IMR-90 (cell line): Measurements from ENCODE around the gene CTSC. TPM values are rescaled to one million over a fixed set of nuclear protein-coding genes. Genes with fewer than 3 reads are reported as not detected.

ENCODE experiments used
- ATAC-seq: fragments of 200-7000 bp; cut with Tn5 transposase; 2 replicates; pipeline ENCODE4 v1.9.1; 2020; ENCODE audit warnings: low read depth, mild to moderate bottlenecking, moderate library complexity
- BruUV-seq: library from RNA; stranded (reverse); fragments of 400-500 nt; replicated peaks from 2 replicates; lab custom pipeline; 2021; lab: Mats Ljungman, UMichigan
- CTCF ChIA-PET: fragments of 300-600 bp; formaldehyde crosslinking; extraction: SDS; loops from one replicate; lab custom pipeline; 2021; ENCODE audit warnings: antibody characterized with exemption; lab: Yijun Ruan, JAX
- POLR2A ChIA-PET: fragments of 300-600 bp; sonication (Branson Sonifier 250); formaldehyde crosslinking; loops from one replicate; lab custom pipeline; 2022; ENCODE audit warnings: antibody characterized with exemption; ENCODE audit not compliant: unreplicated experiment; lab: Charles Lee
- DNase-seq: peaks from one replicate; pipeline ENCODE4 v3.0.0; 2013
- H2AFZ ChIP-seq: replicated peaks from 2 replicates; pipeline ENCODE3; 2013; ENCODE audit warnings: low read length, mild to moderate bottlenecking; ENCODE audit not compliant: poor library complexity
- H2AK5ac ChIP-seq: 2 replicates; pipeline ENCODE4 v1.6.1; 2013; ENCODE audit warnings: low read depth, low read length, inconsistent platforms
- H2AK9ac ChIP-seq: replicated peaks from 2 replicates; pipeline ENCODE3; 2013; ENCODE audit warnings: mild to moderate bottlenecking, low read depth, low read length, moderate library complexity; ENCODE audit not compliant: poor library complexity
- H2BK120ac ChIP-seq: 2 replicates; pipeline ENCODE4 v1.6.1; 2013; ENCODE audit warnings: low read depth, low read length, inconsistent platforms
- H2BK15ac ChIP-seq: 3 replicates; pipeline ENCODE4 v1.6.1; 2013; ENCODE audit warnings: low read depth, low read length, inconsistent platforms
- H2BK20ac ChIP-seq: 2 replicates; pipeline ENCODE4 v1.6.1; 2013; ENCODE audit warnings: low read depth, mild to moderate bottlenecking, inconsistent platforms, low read length, moderate library complexity
- H2BK5ac ChIP-seq: 2 replicates; pipeline ENCODE4 v1.6.1; 2013; ENCODE audit warnings: mild to moderate bottlenecking, low read depth, low read length, inconsistent platforms; ENCODE audit not compliant: poor library complexity, severe bottlenecking
- H3K14ac ChIP-seq: replicated peaks from 2 replicates; pipeline ENCODE4 v1.6.1; 2013; ENCODE audit warnings: low read depth, low read length, inconsistent platforms
- H3K18ac ChIP-seq: 2 replicates; pipeline ENCODE4 v1.6.1; 2013; ENCODE audit warnings: low read depth, low read length, control low read depth
- H3K23ac ChIP-seq: 2 replicates; pipeline ENCODE4 v1.6.1; 2013; ENCODE audit warnings: low read depth, low read length, inconsistent platforms
- H3K27ac ChIP-seq: 2 replicates; pipeline ENCODE4 v1.5.1; 2013; ENCODE audit warnings: mild to moderate bottlenecking, control low read depth, low read length; ENCODE audit not compliant: insufficient read depth
- H3K27me3 ChIP-seq: 2 replicates; pipeline ENCODE4 v1.6.1; 2013; ENCODE audit warnings: low read length; ENCODE audit not compliant: control insufficient read depth, insufficient read depth
- H3K36me3 ChIP-seq: 2 replicates; pipeline ENCODE4 v1.6.1; 2013; ENCODE audit warnings: low read length, mixed read lengths; ENCODE audit not compliant: control insufficient read depth, insufficient read depth
- H3K4ac ChIP-seq: 2 replicates; pipeline ENCODE4 v1.6.1; 2013; ENCODE audit warnings: low read depth, low read length, inconsistent platforms
- H3K4me1 ChIP-seq: 2 replicates; pipeline ENCODE4 v1.6.1; 2013; ENCODE audit warnings: low read length, mixed read lengths; ENCODE audit not compliant: control insufficient read depth, insufficient read depth
- H3K4me2 ChIP-seq: 2 replicates; pipeline ENCODE4 v1.6.1; 2013; ENCODE audit warnings: low read depth, mild to moderate bottlenecking, control low read depth, low read length, moderate library complexity
- H3K4me3 ChIP-seq: 2 replicates; pipeline ENCODE4 v1.5.1; 2013; ENCODE audit warnings: low read depth, mild to moderate bottlenecking, control low read depth, low read length, moderate library complexity; ENCODE audit not compliant: insufficient read depth
- H3K56ac ChIP-seq: 2 replicates; pipeline ENCODE4 v1.6.1; 2013; ENCODE audit warnings: low read length, inconsistent platforms; ENCODE audit not compliant: insufficient read depth; ENCODE audit errors: extremely low read depth
- H3K79me1 ChIP-seq, 2 experiments: 2 replicates each; pipeline ENCODE4 v1.6.1; 2013; ENCODE audit warnings: low read length in 2 of 2, inconsistent platforms in 1 of 2, low read depth in 1 of 2
- H3K9ac ChIP-seq: 2 replicates; pipeline ENCODE4 v1.6.1; 2013; ENCODE audit warnings: low read depth, low read length, control low read depth
- H3K9me1 ChIP-seq: 2 replicates; pipeline ENCODE4 v1.6.1; 2013; ENCODE audit warnings: low read length, inconsistent platforms; ENCODE audit not compliant: insufficient read depth
- H3K9me3 ChIP-seq: 2 replicates; pipeline ENCODE4 v1.6.1; 2013; ENCODE audit warnings: low read length; ENCODE audit not compliant: control insufficient read depth, insufficient read depth
- H4K20me1 ChIP-seq: 2 replicates; pipeline ENCODE4 v1.6.1; 2013; ENCODE audit warnings: low read length, inconsistent platforms; ENCODE audit not compliant: insufficient read depth
- H4K5ac ChIP-seq: 2 replicates; pipeline ENCODE4 v1.6.1; 2013; ENCODE audit warnings: mild to moderate bottlenecking, low read depth, low read length, control low read depth
- H4K8ac ChIP-seq, 2 experiments: 2 replicates each; pipeline ENCODE4 v1.6.1; 2013; ENCODE audit warnings: low read depth in 2 of 2, low read length in 2 of 2, control low read depth in 1 of 2, inconsistent platforms in 1 of 2
- H4K91ac ChIP-seq: 2 replicates; pipeline ENCODE4 v1.6.1; 2013; ENCODE audit warnings: low read depth, low read length, inconsistent platforms; ENCODE audit not compliant: insufficient read depth
- BHLHE40 ChIP-seq: fragments of 150-350 bp; IDR thresholded peaks from 2 replicates; pipeline ENCODE4 v1.6.1; 2016; ENCODE audit warnings: mild to moderate bottlenecking, low read depth, low read length
- RAD21 ChIP-seq: IDR thresholded peaks from 2 replicates; pipeline ENCODE4 v1.6.1; 2012; ENCODE audit warnings: low read length, improper control_type of control experiment
- RCOR1 ChIP-seq: IDR thresholded peaks from 2 replicates; pipeline ENCODE4 v1.6.1; 2012; ENCODE audit warnings: mild to moderate bottlenecking, low read length, improper control_type of control experiment; ENCODE audit not compliant: insufficient replicate concordance
- WGBS, 2 experiments: methylation state at CpG; one replicate each; pipeline versions ENCODE4 v1.1.5 to v1.1.7; 2013; ENCODE audit warnings: missing lambda C conversion rate in 2 of 2; ENCODE audit not compliant: insufficient read length in 1 of 2; ENCODE audit errors: extremely low coverage in 2 of 2; 5-methylcytosine and 5-hydroxymethylcytosine counted together
- dilution Hi-C: fragments of 300-500 bp; cut with HindIII; formaldehyde crosslinking; loops from one replicate; pipeline ENCODE4 v1.14.3; 2018; ENCODE audit warnings: low sequenced_read_pairs; ENCODE audit not compliant: unreplicated experiment
- in situ Hi-C: fragments of 300-500 bp; cut with MboI; formaldehyde crosslinking; loops from 3 replicates; pipeline ENCODE4 v1.14.3; 2019; ENCODE audit warnings: low sequenced_read_pairs, inconsistent platforms, mixed read lengths
- intact Hi-C: fragments of 100-400 bp; cut with micrococcal nuclease; formaldehyde crosslinking; loops from 2 replicates; pipeline ENCODE4 v1.10.0; 2022
- polyA plus RNA-seq, 3 experiments: library from polyadenylated mRNA; depleted of rRNA; stranded (reverse); fragments of >200 nt; gene quantifications; 2 replicates each; pipeline ENCODE4 v1.2.3, GENCODE V29; 2012; ENCODE audit warnings: low replicate concordance in 1 of 3
- total RNA-seq: library from RNA; depleted of rRNA; stranded (reverse); fragments of >200 nt; gene quantifications from 2 replicates; pipeline ENCODE4 v1.2.3, GENCODE V29; 2012

CTSC gene
- total and polyA plus RNA-seq, 2 of the 4 experiments (the other 2 are of a cell fraction): 208 to 299 TPM

DNA sequence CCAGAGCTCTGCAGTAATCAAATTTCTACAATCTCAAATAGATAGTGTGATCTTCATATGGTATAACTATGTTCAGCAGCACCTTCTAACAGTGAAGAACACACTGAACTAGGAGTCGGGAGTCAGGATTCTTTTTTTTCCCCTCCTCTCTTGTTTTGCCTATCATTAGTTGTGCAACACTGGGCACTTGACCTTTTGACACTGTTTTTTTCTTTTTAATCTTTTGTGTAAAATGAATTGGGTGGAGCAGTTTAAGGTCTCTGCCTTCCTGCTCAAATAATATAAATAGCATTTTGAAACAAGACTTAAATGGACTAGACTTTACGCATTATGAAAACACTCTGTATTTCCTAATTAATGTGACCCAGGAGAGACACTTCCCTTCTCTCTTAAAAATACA is 39.7 kb downstream of the CTSC start:
- ATAC-seq (no peak), DNase-seq (no peak)
- Histone ChIP-seq H3K79me1 (peaks cover 3 to 6% of the 10 kb centered on the region in 2 experiments; a peak in 1 of 4 replicates), H2AFZ (no peak overlapping the region), H4K5ac (no peak overlapping the region), H3K36me3 (peaks cover 22% of the 10 kb centered on the region), H3K9ac (no peak overlapping the region), H3K4me2 (no peak overlapping the region), H2BK20ac (no peak overlapping the region), H3K27ac (no peak overlapping the region), H3K4ac (no peak overlapping the region), H3K14ac (no peak overlapping the region), H2BK15ac (no peak overlapping the region), H4K8ac (no peak overlapping the region), H2BK5ac (no peak overlapping the region), H3K9me3 (no peaks in the 10 kb centered on the region), H3K27me3 (no peaks in the 10 kb centered on the region), H2AK5ac (no peak overlapping the region), H2BK120ac (no peak overlapping the region), H3K56ac (no peak overlapping the region), H3K23ac (no peak overlapping the region), H3K4me3 (no peak overlapping the region), H3K4me1 (no peaks in the 10 kb centered on the region; the same call in 1 of the 2 replicates), H4K91ac (no peak overlapping the region), H4K20me1 (no peaks in the 10 kb centered on the region), H3K9me1 (peaks cover 3% of the 10 kb centered on the region; the same call in 1 of the 2 replicates), H2AK9ac (no peak overlapping the region), H3K18ac (no peak overlapping the region)
- intact Hi-C loops (loop anchor here (10.0 kb wide), 1 partner anchor 943 kb away; no protein-coding TSS in a partner anchor), in situ Hi-C loops (no loop called here), dilution Hi-C loops (no loop called here)
- ChIA-PET POLR2A (no interaction called here), CTCF (interaction anchor here (0.7 to 1.7 kb wide), 2 partner anchors 10 to 14 kb away, joined by 3 to 4 read pairs; no protein-coding TSS in a partner anchor)
- no CpG with 5 or more reads among the region's 2 CpGs for WGBS, 2 experiments
- no TSS peak for BruUV-seq
- no peak for TF ChIP-seq BHLHE40
- no peak for TF ChIP-seq RCOR1
- TF ChIP-seq RAD21: no peak
